CD4-positive, CD25-positive, alpha-beta regulatory T cell (primary cell): ENCODE data around the gene DEAF1. TPM values are rescaled to one million over a fixed set of nuclear protein-coding genes. Genes with fewer than 3 reads are reported as not detected.
A peak's percentile ranks its signal among the peaks of the same experiment; 100 is the strongest.
"Not testable (repeated sequence)": the region's sequence is repeated elsewhere in the genome, so short reads cannot be mapped to it uniquely, and the experiment has no call there.

ENCODE experiments used
- ATAC-seq, 2 donors: fragments of 150-1000 bp; cut with Tn5 transposase; one replicate each; pipeline ENCODE4 v1.10.0; 2021; ENCODE audit warnings: low read depth in 2 of 2, moderate number of reproducible peaks in 2 of 2, moderate library complexity in 1 of 2
- DNase-seq, 3 donors: peaks; one replicate each; pipeline versions ENCODE4 v3.0.0 to v3.0.0-alpha.2; 2012 to 2022; ENCODE audit warnings: mixed read lengths in 1 of 3
- H3K27ac ChIP-seq: one replicate; pipeline ENCODE4 v1.7.0; 2013; ENCODE audit warnings: mild to moderate bottlenecking, low read length; ENCODE audit not compliant: insufficient read depth, poor library complexity, severe bottlenecking
- H3K27me3 ChIP-seq: one replicate; pipeline ENCODE4 v1.7.0; 2013; ENCODE audit warnings: low read length; ENCODE audit not compliant: control insufficient read depth, insufficient read depth
- H3K36me3 ChIP-seq: one replicate; pipeline ENCODE4 v1.7.0; 2013; ENCODE audit warnings: mild to moderate bottlenecking, low read length, moderate library complexity; ENCODE audit not compliant: control insufficient read depth, insufficient read depth
- H3K4me1 ChIP-seq: 2 replicates; pipeline ENCODE4 v1.7.0; 2013; ENCODE audit warnings: mild to moderate bottlenecking, low read length; ENCODE audit not compliant: insufficient read depth, control insufficient read depth, poor library complexity, severe bottlenecking
- H3K4me3 ChIP-seq: one replicate; pipeline ENCODE4 v1.7.0; 2013; ENCODE audit warnings: low read depth, mild to moderate bottlenecking, low read length, moderate library complexity
- H3K9me3 ChIP-seq, 2 experiments: 1 replicate in 1 of 2; 2 replicates in 1 of 2; pipeline ENCODE4 v1.7.0; 2013; ENCODE audit warnings: low read length in 2 of 2, mild to moderate bottlenecking in 1 of 2, moderate library complexity in 1 of 2; ENCODE audit not compliant: control insufficient read depth in 2 of 2
- H3K27ac Mint-ChIP-seq, 3 donors: one replicate each; pipeline ENCODE4 v1.8.0; 2020 to 2022; ENCODE audit warnings: mild to moderate bottlenecking in 3 of 3, mixed read lengths in 3 of 3, moderate library complexity in 2 of 3
- H3K27me3 Mint-ChIP-seq: one replicate; pipeline ENCODE4 v1.8.0; 2022; ENCODE audit warnings: mild to moderate bottlenecking, mixed read lengths
- H3K36me3 Mint-ChIP-seq: one replicate; pipeline ENCODE4 v1.8.0; 2020; ENCODE audit warnings: mixed read lengths
- H3K4me1 Mint-ChIP-seq, 4 donors: one replicate each; pipeline ENCODE4 v1.8.0; 2020 to 2022; ENCODE audit warnings: mixed read lengths in 4 of 4, mild to moderate bottlenecking in 1 of 4
- H3K4me3 Mint-ChIP-seq, 4 donors: one replicate each; pipeline ENCODE4 v1.8.0; 2020 to 2022; ENCODE audit warnings: mild to moderate bottlenecking in 4 of 4, mixed read lengths in 4 of 4, moderate library complexity in 3 of 4
- H3K9me3 Mint-ChIP-seq, 7 donors: one replicate each; pipeline ENCODE4 v1.8.0; 2020 to 2022; ENCODE audit warnings: mixed read lengths in 7 of 7, mild to moderate bottlenecking in 3 of 7, moderate library complexity in 2 of 7
- polyA plus RNA-seq, 4 donors: library from polyadenylated mRNA; unstranded; fragments of 300-500 nt; fragmentation: Illumina TruSeq; gene quantifications; one replicate each; pipeline ENCODE4 v1.2.3, GENCODE V29; 2021
- total RNA-seq: library from RNA; stranded (reverse); gene quantifications from one replicate; pipeline ENCODE4 v1.2.3, GENCODE V29; 2022

DEAF1 gene
- total and polyA plus RNA-seq, 5 donors from 2014 or later: 33.5 to 84.1 (median 37.7) TPM

GRCh38 chr11:690738-691633 lies 4.0 kb downstream of the DEAF1 start:
- H3K9me3 ChIP-seq: no peaks in the 10 kb centered on the region
- Mint-ChIP-seq H3K27me3 (no peaks in the 10 kb centered on the region), H3K4me1 (peaks cover 13 to 41% (median 27%) of the 10 kb centered on the region in 4 donors), H3K36me3 (peaks cover 10% of the 10 kb centered on the region), H3K9me3 (no peaks in the 10 kb centered on the region), H3K27ac (peak overlapping the region; percentile 63 to 97 (median 71)), H3K4me3 (peak overlapping the region; percentile 16 to 52 (median 34))
- ATAC-seq: no peak
- no peak overlapping the region for H3K4me3 ChIP-seq
- no peaks in the 10 kb centered on the region for H3K27me3 ChIP-seq
- DNase-seq: peak in 2 of 3 donors; percentile 22 to 67
- H3K36me3 ChIP-seq: peaks cover 34% of the 10 kb centered on the region
- H3K27ac ChIP-seq: peak overlapping the region; percentile 39
- H3K4me1 ChIP-seq: peaks cover 34% of the 10 kb centered on the region

- H3K9me3 ChIP-seq, H3K27me3 Mint-ChIP-seq, H3K27me3 ChIP-seq, H3K4me3 ChIP-seq, DNase-seq, ATAC-seq, H3K9me3 Mint-ChIP-seq: not testable (repeated sequence)
- peaks cover 34% of the 10 kb centered on the region for H3K36me3 ChIP-seq
- H3K36me3 Mint-ChIP-seq: peaks cover 10% of the 10 kb centered on the region
- H3K27ac ChIP-seq: peak overlapping the region; percentile 39
- H3K4me1 Mint-ChIP-seq: peaks cover 13 to 41% (median 27%) of the 10 kb centered on the region in 4 donors
- H3K27ac Mint-ChIP-seq: peak overlapping the region; percentile 59 to 71 (median 63)
- H3K4me1 ChIP-seq: peaks cover 32% of the 10 kb centered on the region
- peak overlapping the region in 2 of 4 donors; percentile 39 to 42 for H3K4me3 Mint-ChIP-seq
These were observed 4.8 kb downstream of the DEAF1 start for GRCh38 chr11:690244-690643.

- H3K36me3 ChIP-seq: peaks cover 37% of the 10 kb centered on the region
These were observed 5.4 kb downstream of the DEAF1 start for GRCh38 chr11:689625-690024.

GRCh38 chr11:688681-689080 lies 6.3 kb downstream of the DEAF1 start:
- H3K27ac ChIP-seq: no peak overlapping the region
- ATAC-seq (no peak), DNase-seq (no peak)
- peaks cover 19% of the 10 kb centered on the region for H3K36me3 Mint-ChIP-seq
- no peaks in the 10 kb centered on the region for H3K9me3 Mint-ChIP-seq
- H3K27ac Mint-ChIP-seq: no peak overlapping the region
- H3K4me1 Mint-ChIP-seq: peaks cover 16 to 40% (median 26%) of the 10 kb centered on the region in 4 donors
- no peak overlapping the region for H3K4me3 Mint-ChIP-seq
- H3K4me1 ChIP-seq: peaks cover 27% of the 10 kb centered on the region
- H3K27me3 ChIP-seq: no peaks in the 10 kb centered on the region
- no peaks in the 10 kb centered on the region for H3K9me3 ChIP-seq
- H3K27me3 Mint-ChIP-seq: no peaks in the 10 kb centered on the region
- H3K36me3 ChIP-seq: peaks cover 46% of the 10 kb centered on the region
- no peak overlapping the region for H3K4me3 ChIP-seq

More at GRCh38 chr11:689625-690024, 5.4 kb downstream of the DEAF1 start:
- no peaks in the 10 kb centered on the region for H3K9me3 Mint-ChIP-seq
- peaks cover 13 to 41% (median 27%) of the 10 kb centered on the region in 4 donors for H3K4me1 Mint-ChIP-seq
- H3K4me3 ChIP-seq: no peak overlapping the region
- H3K27ac ChIP-seq: no peak overlapping the region
- H3K27ac Mint-ChIP-seq: no peak overlapping the region
- ATAC-seq: no peak
- DNase-seq: no peak
- H3K4me3 Mint-ChIP-seq: no peak overlapping the region
- no peaks in the 10 kb centered on the region for H3K27me3 ChIP-seq
- H3K4me1 ChIP-seq: peaks cover 32% of the 10 kb centered on the region
- peaks cover 12% of the 10 kb centered on the region for H3K36me3 Mint-ChIP-seq
- no peaks in the 10 kb centered on the region for H3K27me3 Mint-ChIP-seq
- H3K9me3 ChIP-seq: no peaks in the 10 kb centered on the region

- peaks cover 55% of the 10 kb centered on the region for H3K36me3 ChIP-seq
- no peaks in the 10 kb centered on the region for H3K9me3 Mint-ChIP-seq
- ATAC-seq: no peak
These were observed 7.3 kb downstream of the DEAF1 start for GRCh38 chr11:687751-688150.

GRCh38 chr11:686451-687243 lies 8.4 kb downstream of the DEAF1 start:
- Mint-ChIP-seq H3K4me3 (peak overlapping the region in 1 of 4 donors; percentile 51), H3K9me3 (no peaks in the 10 kb centered on the region), H3K27me3 (no peaks in the 10 kb centered on the region), H3K36me3 (peaks cover 35% of the 10 kb centered on the region), H3K27ac (peak overlapping the region in 1 of 3 donors; percentile 59), H3K4me1 (peaks cover 6 to 20% (median 13%) of the 10 kb centered on the region in 4 donors)
- Histone ChIP-seq H3K36me3 (peaks cover 66% of the 10 kb centered on the region), H3K9me3 (no peaks in the 10 kb centered on the region), H3K27me3 (no peaks in the 10 kb centered on the region), H3K4me3 (no peak overlapping the region), H3K4me1 (peaks cover 13% of the 10 kb centered on the region), H3K27ac (no peak overlapping the region)
- DNase-seq (no peak), ATAC-seq (no peak)

More at GRCh38 chr11:687751-688150, 7.3 kb downstream of the DEAF1 start:
- Mint-ChIP-seq H3K27ac (no peak overlapping the region), H3K4me1 (peaks cover 13 to 31% (median 22%) of the 10 kb centered on the region in 4 donors), H3K4me3 (no peak overlapping the region), H3K36me3 (peaks cover 28% of the 10 kb centered on the region), H3K27me3 (no peaks in the 10 kb centered on the region)
- Histone ChIP-seq H3K27me3 (no peaks in the 10 kb centered on the region), H3K9me3 (no peaks in the 10 kb centered on the region), H3K4me3 (no peak overlapping the region), H3K27ac (no peak overlapping the region), H3K4me1 (peaks cover 20% of the 10 kb centered on the region)
- DNase-seq: no peak

GRCh38 chr11:680970-681369 lies 14.1 kb downstream of the DEAF1 start:
- ATAC-seq (no peak), DNase-seq (no peak)
- Histone ChIP-seq H3K4me1 (no peaks in the 10 kb centered on the region), H3K36me3 (peaks cover 52% of the 10 kb centered on the region), H3K4me3 (no peak overlapping the region), H3K27me3 (no peaks in the 10 kb centered on the region), H3K9me3 (no peaks in the 10 kb centered on the region), H3K27ac (no peak overlapping the region)
- Mint-ChIP-seq H3K4me3 (no peak overlapping the region), H3K36me3 (peaks cover 42% of the 10 kb centered on the region), H3K4me1 (peaks cover 0 to 7% (median 0%) of the 10 kb centered on the region in 4 donors), H3K9me3 (no peaks in the 10 kb centered on the region), H3K27me3 (no peaks in the 10 kb centered on the region), H3K27ac (no peak overlapping the region)
